Measurements from ENCODE around the gene EFCAB8.

Gene EFCAB8

GRCh38 chr20:32894026-32894483 is 35.3 kb downstream of the EFCAB8 start:
- DNase-seq: peak; percentile 68
- Histone ChIP-seq H3K9ac (ENCODE audit: low read length) (no peak overlapping the region), H2AK5ac (ENCODE audit: low read length) (no peak overlapping the region)

GRCh38 chr20:32894711-32895355 is 36.1 kb downstream of the EFCAB8 start:
- Histone ChIP-seq H3K79me2 (ENCODE audit: control insufficient read depth, insufficient read depth, low read length) (no peaks in the 10 kb centered on the region), H3K18ac (ENCODE audit: low read length) (no peak overlapping the region), H4K8ac (ENCODE audit: low read depth, low read length) (no peak overlapping the region), H4K5ac (ENCODE audit: low read length) (no peak overlapping the region), H3K36me3 (ENCODE audit: control insufficient read depth, insufficient read depth, low read length) (no peaks in the 10 kb centered on the region), H3K4ac (ENCODE audit: low read depth, low read length) (no peak overlapping the region), H3K27ac (ENCODE audit: low read depth, low read length) (no peak overlapping the region), H2BK5ac (ENCODE audit: low read length) (no peak overlapping the region), H3K27me3 (ENCODE audit: insufficient read depth, low read length, poor library complexity) (no peaks in the 10 kb centered on the region), H2AK5ac (ENCODE audit: low read length) (no peak overlapping the region), H3K23ac (ENCODE audit: low read length) (no peak overlapping the region), H3K56ac (ENCODE audit: low read length) (peak overlapping the region; percentile 0), H3K4me1 (ENCODE audit: control insufficient read depth, low read depth, low read length) (no peaks in the 10 kb centered on the region), H3K9ac (ENCODE audit: low read length) (no peak overlapping the region), H3K79me1 (ENCODE audit: low read length) (no peaks in the 10 kb centered on the region), H3K4me2 (ENCODE audit: low read length) (no peak overlapping the region), H3K4me3 (ENCODE audit: low read length) (no peak overlapping the region), H2BK15ac (replicated peaks; ENCODE audit: low read depth) (no peak overlapping the region), H2BK120ac (ENCODE audit: low read depth, low read length) (no peak overlapping the region)
- no peak for DNase-seq
- no CpG with 5 or more reads among the region's 9 CpGs for WGBS (ENCODE audit: extremely low coverage, insufficient coverage, low lambda C conversion rate)

More at GRCh38 chr20:32894026-32894483, 35.3 kb downstream of the EFCAB8 start:
- Histone ChIP-seq H3K36me3 (ENCODE audit: control insufficient read depth, insufficient read depth, low read length) (no peaks in the 10 kb centered on the region), H3K56ac (ENCODE audit: low read length) (peak overlapping the region; percentile 56), H2BK5ac (ENCODE audit: low read length) (no peak overlapping the region), H3K79me2 (ENCODE audit: control insufficient read depth, insufficient read depth, low read length) (no peaks in the 10 kb centered on the region), H3K18ac (ENCODE audit: low read length) (no peak overlapping the region), H3K27ac (ENCODE audit: low read depth, low read length) (no peak overlapping the region), H3K4me3 (ENCODE audit: low read length) (no peak overlapping the region), H3K4me1 (ENCODE audit: control insufficient read depth, low read depth, low read length) (no peaks in the 10 kb centered on the region), H2BK120ac (ENCODE audit: low read depth, low read length) (no peak overlapping the region), H3K79me1 (ENCODE audit: low read length) (no peaks in the 10 kb centered on the region), H4K5ac (ENCODE audit: low read length) (no peak overlapping the region), H3K4me2 (ENCODE audit: low read length) (no peak overlapping the region), H3K27me3 (ENCODE audit: insufficient read depth, low read length, poor library complexity) (no peaks in the 10 kb centered on the region), H2BK15ac (replicated peaks; ENCODE audit: low read depth) (no peak overlapping the region), H3K23ac (ENCODE audit: low read length) (no peak overlapping the region), H3K4ac (ENCODE audit: low read depth, low read length) (no peak overlapping the region), H4K8ac (ENCODE audit: low read depth, low read length) (no peak overlapping the region)
- no CpG with 5 or more reads among the region's 8 CpGs for WGBS (ENCODE audit: extremely low coverage, insufficient coverage, low lambda C conversion rate)

- Histone ChIP-seq H3K56ac (ENCODE audit: low read length) (peak overlapping the region; percentile 15), H3K79me2 (ENCODE audit: control insufficient read depth, insufficient read depth, low read length) (no peaks in the 10 kb centered on the region), H4K8ac (ENCODE audit: low read depth, low read length) (no peak overlapping the region), H2BK5ac (ENCODE audit: low read length) (no peak overlapping the region), H3K4me3 (ENCODE audit: low read length) (no peak overlapping the region), H3K18ac (ENCODE audit: low read length) (no peak overlapping the region), H3K36me3 (ENCODE audit: control insufficient read depth, insufficient read depth, low read length) (no peaks in the 10 kb centered on the region), H3K27ac (ENCODE audit: low read depth, low read length) (no peak overlapping the region), H2BK120ac (ENCODE audit: low read depth, low read length) (no peak overlapping the region), H3K23ac (ENCODE audit: low read length) (no peak overlapping the region), H3K79me1 (ENCODE audit: low read length) (no peaks in the 10 kb centered on the region), H3K27me3 (ENCODE audit: insufficient read depth, low read length, poor library complexity) (no peaks in the 10 kb centered on the region), H3K4me1 (ENCODE audit: control insufficient read depth, low read depth, low read length) (no peaks in the 10 kb centered on the region), H2AK5ac (ENCODE audit: low read length) (no peak overlapping the region), H4K5ac (ENCODE audit: low read length) (no peak overlapping the region), H3K9ac (ENCODE audit: low read length) (no peak overlapping the region), H2BK15ac (replicated peaks; ENCODE audit: low read depth) (no peak overlapping the region), H3K4ac (ENCODE audit: low read depth, low read length) (no peak overlapping the region), H3K4me2 (ENCODE audit: low read length) (no peak overlapping the region)
- WGBS (ENCODE audit: extremely low coverage, insufficient coverage, low lambda C conversion rate): no CpG with 5 or more reads among the region's 18 CpGs
- no peak for DNase-seq
Observed at GRCh38 chr20:32896521-32897280, 38.0 kb downstream of the EFCAB8 start.

GRCh38 chr20:32898729-32899128 is 40.0 kb downstream of the EFCAB8 start:
- no peaks in the 10 kb centered on the region for H3K4me1 ChIP-seq (ENCODE audit: control insufficient read depth, low read depth, low read length)
- H3K79me2 ChIP-seq (ENCODE audit: control insufficient read depth, insufficient read depth, low read length): no peaks in the 10 kb centered on the region
- DNase-seq: peak; percentile 16
- H2BK15ac ChIP-seq (replicated peaks; ENCODE audit: low read depth): no peak overlapping the region
- no peak overlapping the region for H3K56ac ChIP-seq (ENCODE audit: low read length)
- no peak overlapping the region for H3K4me3 ChIP-seq (ENCODE audit: low read length)
- peak overlapping the region; percentile 38 for H3K4ac ChIP-seq (ENCODE audit: low read depth, low read length)
- H3K27me3 ChIP-seq (ENCODE audit: insufficient read depth, low read length, poor library complexity): no peaks in the 10 kb centered on the region
- no peak overlapping the region for H2BK120ac ChIP-seq (ENCODE audit: low read depth, low read length)
- H3K4me2 ChIP-seq (ENCODE audit: low read length): no peak overlapping the region
- no peaks in the 10 kb centered on the region for H3K79me1 ChIP-seq (ENCODE audit: low read length)
- H3K18ac ChIP-seq (ENCODE audit: low read length): no peak overlapping the region
- no peak overlapping the region for H3K27ac ChIP-seq (ENCODE audit: low read depth, low read length)
- no peak overlapping the region for H2BK5ac ChIP-seq (ENCODE audit: low read length)
- no peak overlapping the region for H3K9ac ChIP-seq (ENCODE audit: low read length)
- no peak overlapping the region for H3K23ac ChIP-seq (ENCODE audit: low read length)
- WGBS (ENCODE audit: extremely low coverage, insufficient coverage, low lambda C conversion rate): no CpG with 5 or more reads among the region's 6 CpGs
- no peak overlapping the region for H2AK5ac ChIP-seq (ENCODE audit: low read length)
- H4K8ac ChIP-seq (ENCODE audit: low read depth, low read length): no peak overlapping the region
- H4K5ac ChIP-seq (ENCODE audit: low read length): no peak overlapping the region
- H3K36me3 ChIP-seq (ENCODE audit: control insufficient read depth, insufficient read depth, low read length): no peaks in the 10 kb centered on the region

GRCh38 chr20:32902456-32903420 is 44.0 kb downstream of the EFCAB8 start:
- Histone ChIP-seq H3K36me3 (ENCODE audit: control insufficient read depth, insufficient read depth, low read length) (no peaks in the 10 kb centered on the region), H3K4me1 (ENCODE audit: control insufficient read depth, low read depth, low read length) (no peaks in the 10 kb centered on the region), H3K79me1 (ENCODE audit: low read length) (no peaks in the 10 kb centered on the region), H2BK5ac (ENCODE audit: low read length) (peak overlapping the region; percentile 61), H3K27ac (ENCODE audit: low read depth, low read length) (no peak overlapping the region), H4K5ac (ENCODE audit: low read length) (peak overlapping the region; percentile 33), H3K23ac (ENCODE audit: low read length) (no peak overlapping the region), H4K8ac (ENCODE audit: low read depth, low read length) (no peak overlapping the region), H3K18ac (ENCODE audit: low read length) (peak overlapping the region; percentile 16), H3K4ac (ENCODE audit: low read depth, low read length) (peak overlapping the region; percentile 9), H3K4me3 (ENCODE audit: low read length) (no peak overlapping the region), H3K9ac (ENCODE audit: low read length) (peak overlapping the region; percentile 12), H2BK15ac (replicated peaks; ENCODE audit: low read depth) (no peak overlapping the region), H2BK120ac (ENCODE audit: low read depth, low read length) (no peak overlapping the region), H3K56ac (ENCODE audit: low read length) (peak overlapping the region; percentile 65), H2AK5ac (ENCODE audit: low read length) (peak overlapping the region; percentile 32), H3K4me2 (ENCODE audit: low read length) (no peak overlapping the region), H3K27me3 (ENCODE audit: insufficient read depth, low read length, poor library complexity) (no peaks in the 10 kb centered on the region), H3K79me2 (ENCODE audit: control insufficient read depth, insufficient read depth, low read length) (no peaks in the 10 kb centered on the region)
- WGBS (ENCODE audit: extremely low coverage, insufficient coverage, low lambda C conversion rate): no CpG with 5 or more reads among the region's 25 CpGs
- peak; percentile 57 for DNase-seq
